Ovary (tissue), 3 donors: ENCODE measurements around the gene SMIM24.
"Not testable (repeated sequence)": the region's sequence is repeated elsewhere in the genome, so short reads cannot be mapped to it uniquely, and the experiment has no call there.

ENCODE experiments used
- POLR2A ChIP-seq: fragments of 450-650 bp; IDR thresholded peaks from one replicate; pipeline ENCODE4 v1.6.1; 2017; ENCODE audit warnings: antibody characterized with exemption, mild to moderate bottlenecking, moderate library complexity
- TF ChIP-seq, protein P1 (sequence below), 3 donors: fragments of 450-650 bp in 2 of 3; fragments of 200-600 bp in 1 of 3; IDR thresholded peaks; one replicate each; pipeline versions ENCODE4 v1.5.1 to v1.8.0; 2016 to 2022; ENCODE audit warnings: antibody characterized with exemption in 3 of 3, mild to moderate bottlenecking in 1 of 3
- donor health status: DM: no; HTN: no; CAD: no.

DNA sequence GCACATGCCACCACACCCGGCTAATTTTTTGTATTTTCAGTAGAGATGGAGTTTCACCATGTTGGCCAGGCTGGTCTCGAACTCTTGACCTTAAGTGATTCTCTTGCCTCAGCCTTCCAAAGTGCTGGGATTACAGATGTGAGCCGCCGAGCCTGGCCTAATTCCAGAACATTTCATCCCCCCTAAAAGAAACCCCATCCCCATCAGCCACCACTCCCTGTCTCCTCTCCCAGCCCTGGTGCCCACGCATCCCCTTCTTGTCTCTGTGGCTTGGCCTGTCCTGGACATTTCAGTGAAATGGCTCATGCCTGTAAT lies 50.0 kb downstream of the SMIM24 start:
- TF ChIP-seq, protein P1, sequence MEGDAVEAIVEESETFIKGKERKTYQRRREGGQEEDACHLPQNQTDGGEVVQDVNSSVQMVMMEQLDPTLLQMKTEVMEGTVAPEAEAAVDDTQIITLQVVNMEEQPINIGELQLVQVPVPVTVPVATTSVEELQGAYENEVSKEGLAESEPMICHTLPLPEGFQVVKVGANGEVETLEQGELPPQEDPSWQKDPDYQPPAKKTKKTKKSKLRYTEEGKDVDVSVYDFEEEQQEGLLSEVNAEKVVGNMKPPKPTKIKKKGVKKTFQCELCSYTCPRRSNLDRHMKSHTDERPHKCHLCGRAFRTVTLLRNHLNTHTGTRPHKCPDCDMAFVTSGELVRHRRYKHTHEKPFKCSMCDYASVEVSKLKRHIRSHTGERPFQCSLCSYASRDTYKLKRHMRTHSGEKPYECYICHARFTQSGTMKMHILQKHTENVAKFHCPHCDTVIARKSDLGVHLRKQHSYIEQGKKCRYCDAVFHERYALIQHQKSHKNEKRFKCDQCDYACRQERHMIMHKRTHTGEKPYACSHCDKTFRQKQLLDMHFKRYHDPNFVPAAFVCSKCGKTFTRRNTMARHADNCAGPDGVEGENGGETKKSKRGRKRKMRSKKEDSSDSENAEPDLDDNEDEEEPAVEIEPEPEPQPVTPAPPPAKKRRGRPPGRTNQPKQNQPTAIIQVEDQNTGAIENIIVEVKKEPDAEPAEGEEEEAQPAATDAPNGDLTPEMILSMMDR (IDR thresholded peaks at IDR 0.05), result not testable (repeated sequence)
- not testable (repeated sequence) for TF ChIP-seq POLR2A
